ENCODE results near the gene DAPK1.
A peak's percentile ranks its signal among the peaks of the same experiment; 100 is the strongest.

DAPK1 gene

GRCh38 chr9:87725900-87726709, 228.4 kb downstream of the DAPK1 start, which contains the start of gene CTSL (continued):
- TF ChIP-seq ZNF610 (tag by site-specific recombination; IDR thresholded peaks at IDR 0.05; ENCODE audit: borderline replicate concordance): peak; percentile 80; the same call in 1 of the 2 replicates
- peak; percentile 99 for TF ChIP-seq ZNF335 (tag by site-specific recombination; conservative IDR thresholded peaks at IDR 0.05)
- peak; percentile 90 for TF ChIP-seq CTCF (tag by site-specific recombination; IDR thresholded peaks at IDR 0.05)
- TF ChIP-seq ZNF629 (tag by site-specific recombination; IDR thresholded peaks at IDR 0.05): peak; percentile 54; the same call in 1 of the 2 replicates
- TF ChIP-seq ZXDB (tag by site-specific recombination; IDR thresholded peaks at IDR 0.05): peak; percentile 61; the same call in 1 of the 2 replicates
- TF ChIP-seq ZNF449 (tag by site-specific recombination; IDR thresholded peaks at IDR 0.05): peak; percentile 10; the same call in 1 of the 2 replicates
- TF ChIP-seq ZNF501 (tag by site-specific recombination; IDR thresholded peaks at IDR 0.05): peak; percentile 92
- 0 out of 2 replicates have a peak, but pooled peaks have one; percentile 26 for TF ChIP-seq ZNF660 (tag by site-specific recombination; IDR thresholded peaks at IDR 0.05)
- no peak for TF ChIP-seq ZNF23 (tag by site-specific recombination; IDR thresholded peaks at IDR 0.05; ENCODE audit: borderline replicate concordance)
- peak; percentile 33; the same call in 1 of the 2 replicates for TF ChIP-seq PATZ1 (tag by site-specific recombination; IDR thresholded peaks at IDR 0.05)
- 0 out of 2 replicates have a peak, but pooled peaks have one; percentile 60 for TF ChIP-seq ZSCAN5A (tag by site-specific recombination; IDR thresholded peaks at IDR 0.05)
- TF ChIP-seq ZNF704 (tag by site-specific recombination; IDR thresholded peaks at IDR 0.05): no peak
- 0 out of 2 replicates have a peak, but pooled peaks have one; percentile 53 for TF ChIP-seq ZBTB10 (tag by site-specific recombination; IDR thresholded peaks at IDR 0.05)
- TF ChIP-seq ZNF837 (tag by site-specific recombination; IDR thresholded peaks at IDR 0.05): no peak
- TF ChIP-seq ZNF518A (tag by site-specific recombination; conservative IDR thresholded peaks at IDR 0.05; ENCODE audit: low read depth): no peak
- TF ChIP-seq ZBTB1 (tag by site-specific recombination; IDR thresholded peaks at IDR 0.05): no peak
- peak; percentile 16; the same call in 1 of the 2 replicates for TF ChIP-seq ZNF146 (tag by site-specific recombination; IDR thresholded peaks at IDR 0.05)
- TF ChIP-seq KLF8 (tag by site-specific recombination; IDR thresholded peaks at IDR 0.05): peak; percentile 25; the same call in 1 of the 2 replicates
- 0 out of 2 replicates have a peak, but pooled peaks have one; percentile 30 for TF ChIP-seq KLF9 (tag by site-specific recombination; IDR thresholded peaks at IDR 0.05; ENCODE audit: low read depth)
- peak; percentile 54; the same call in 1 of the 2 replicates for TF ChIP-seq SP7 (tag by site-specific recombination; IDR thresholded peaks at IDR 0.05)
- TF ChIP-seq ZIC2 (tag by site-specific recombination; IDR thresholded peaks at IDR 0.05): peak; percentile 33; the same call in 1 of the 2 replicates
- TF ChIP-seq ZNF391 (tag by site-specific recombination; IDR thresholded peaks at IDR 0.05; ENCODE audit: borderline replicate concordance, low read depth): peak; percentile 34; the same call in 1 of the 2 replicates
